LNCaP clone FGC (cell line): ENCODE data around the gene DGKB.

Source experiments
- DNase-seq: peaks from one replicate; pipeline ENCODE4 v3.0.0-alpha.2; 2011; ENCODE audit warnings: low read depth
- H3K4me3 ChIP-seq: 2 replicates; pipeline ENCODE4 v1.5.1; 2011; ENCODE audit warnings: mild to moderate bottlenecking, low read depth, low read length, control low read depth
- CTCF ChIP-seq: IDR thresholded peaks from 2 replicates; pipeline ENCODE4 v1.5.1; 2012; ENCODE audit warnings: mild to moderate bottlenecking; ENCODE audit not compliant: control insufficient read depth, insufficient read depth; ENCODE audit errors: extremely low read depth

DGKB gene

GRCh38 chr7:14870394-14870793, 32.2 kb downstream of the DGKB start:
- TF ChIP-seq CTCF, result no peak
- H3K4me3 ChIP-seq, result no peak overlapping the region
- DNase-seq, result no peak

GRCh38 chr7:14868937-14869336, 33.6 kb downstream of the DGKB start:
- no peak overlapping the region for H3K4me3 ChIP-seq
- DNase-seq, result no peak
- TF ChIP-seq CTCF, result no peak

DNA sequence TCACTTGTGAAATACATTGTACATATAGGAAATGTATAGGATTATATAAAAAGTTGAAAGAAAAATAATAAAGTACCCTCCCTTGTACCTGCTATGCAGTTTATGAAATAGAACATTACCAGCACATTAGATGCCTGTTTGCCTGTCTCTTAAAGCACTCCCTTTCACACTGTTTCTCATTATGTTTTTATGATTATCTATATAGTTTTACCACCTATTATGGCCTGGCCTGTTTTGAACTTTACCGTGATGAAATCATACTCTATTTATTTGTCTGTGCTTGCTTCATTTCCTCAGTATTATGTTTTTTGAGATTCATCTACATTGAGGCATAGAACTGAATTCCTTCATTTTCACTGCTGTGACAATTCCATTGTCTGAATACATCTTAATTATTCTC, 41.1 kb downstream of the DGKB start:
- no peak overlapping the region for H3K4me3 ChIP-seq
- no peak for DNase-seq
- TF ChIP-seq CTCF, result no peak

DNA sequence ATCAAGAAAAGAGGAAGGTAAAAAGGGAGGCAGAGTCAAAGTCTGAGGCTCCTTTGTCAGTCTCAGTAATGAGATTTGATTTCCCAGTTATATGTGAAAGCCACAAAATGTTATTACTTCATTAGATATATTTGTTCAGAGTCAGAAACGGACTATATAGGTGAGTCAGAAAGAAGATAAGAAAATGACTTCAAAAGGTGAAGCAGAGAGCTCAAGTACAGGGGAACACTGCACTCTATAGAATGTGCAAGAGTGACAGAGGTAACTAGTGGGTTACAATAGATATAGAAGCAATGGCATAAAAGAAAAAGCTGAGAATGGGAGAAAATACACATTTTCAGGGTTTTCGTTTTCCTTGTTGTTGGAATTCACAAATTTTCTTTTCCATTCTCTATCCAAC, 43.3 kb downstream of the DGKB start:
- no peak for TF ChIP-seq CTCF
- no peak overlapping the region for H3K4me3 ChIP-seq
- no peak for DNase-seq

DNA sequence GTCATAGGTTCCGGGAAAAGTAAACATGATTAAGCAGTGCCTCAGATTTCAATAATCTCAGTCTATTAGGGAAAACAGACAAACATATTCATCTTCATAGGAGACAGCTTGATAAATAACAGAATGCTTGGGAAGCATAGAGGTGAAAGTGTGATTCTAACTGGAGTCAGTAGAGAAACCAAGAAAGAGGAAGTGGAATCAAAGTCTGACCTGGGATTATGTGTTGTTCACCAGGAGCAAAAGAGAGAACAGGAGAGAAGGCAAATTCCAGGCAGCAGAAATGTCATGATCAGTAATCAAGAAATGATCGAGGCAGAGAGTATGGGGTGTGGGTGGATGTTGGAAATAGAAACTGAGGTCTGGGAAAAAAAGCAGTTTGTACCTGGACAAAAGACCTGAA, 43.7 kb downstream of the DGKB start:
- no peak overlapping the region for H3K4me3 ChIP-seq
- no peak for DNase-seq
- TF ChIP-seq CTCF, result no peak

DNA sequence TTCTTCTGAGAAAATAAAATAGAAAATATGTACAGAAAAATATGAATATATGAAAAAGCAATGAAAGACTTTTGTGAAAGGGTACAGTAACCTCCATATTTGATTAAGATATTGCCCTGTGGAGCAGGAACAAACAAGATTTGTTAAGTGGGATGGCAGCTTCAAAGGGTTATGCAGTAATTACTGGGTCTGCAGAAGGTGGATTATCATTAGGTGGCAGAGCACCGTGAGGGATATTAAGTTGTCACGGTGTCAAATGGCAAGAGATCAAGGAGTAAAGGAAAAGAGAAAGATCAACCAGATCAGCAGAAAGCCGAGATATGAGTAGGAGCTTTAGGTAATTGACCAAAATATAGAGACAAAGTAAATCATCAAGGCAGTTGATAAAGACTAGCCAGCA, 44.1 kb downstream of the DGKB start:
- no peak for TF ChIP-seq CTCF
- no peak overlapping the region for H3K4me3 ChIP-seq
- no peak for DNase-seq

- no peak overlapping the region for H3K4me3 ChIP-seq
- no peak for TF ChIP-seq CTCF
- no peak for DNase-seq
Measured at GRCh38 chr7:14855033-14855794, 47.3 kb downstream of the DGKB start.
